ENCODE results near the gene FOXO6.

DNA sequence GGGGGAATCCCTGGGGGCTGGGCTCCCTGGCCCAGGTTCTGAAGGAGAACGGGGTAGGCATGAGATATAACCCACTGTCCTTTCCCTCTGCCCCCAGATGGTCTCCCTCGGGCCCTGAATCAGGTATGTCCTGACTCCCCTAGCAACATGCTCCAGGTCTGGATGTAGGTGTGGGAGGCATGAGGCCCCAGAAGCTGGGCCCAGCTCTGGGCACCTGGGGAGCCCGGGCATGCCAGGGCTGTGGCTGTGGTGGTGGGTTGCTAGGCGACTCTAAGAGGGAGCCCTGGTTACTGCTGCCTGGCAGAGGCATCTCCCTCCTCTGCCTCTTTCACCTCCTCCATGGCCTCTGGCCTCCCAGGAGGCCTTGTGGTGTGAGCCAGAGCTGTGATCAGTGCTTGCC, 16.2 kb downstream of the FOXO6 start:
- TF ChIP-seq PML (IDR thresholded peaks at IDR 0.05; ENCODE audit: low read length) (no peak), ZNF668 (CRISPR knock-in tag; IDR thresholded peaks at IDR 0.05) (no peak), EP300 (IDR thresholded peaks at IDR 0.05; ENCODE audit: low read length) (no peak), KLF1 (tag; IDR thresholded peaks at IDR 0.05) (no peak), CEBPB (tag; IDR thresholded peaks at IDR 0.05) (no peak)
- TF ChIP-seq, protein P1, sequence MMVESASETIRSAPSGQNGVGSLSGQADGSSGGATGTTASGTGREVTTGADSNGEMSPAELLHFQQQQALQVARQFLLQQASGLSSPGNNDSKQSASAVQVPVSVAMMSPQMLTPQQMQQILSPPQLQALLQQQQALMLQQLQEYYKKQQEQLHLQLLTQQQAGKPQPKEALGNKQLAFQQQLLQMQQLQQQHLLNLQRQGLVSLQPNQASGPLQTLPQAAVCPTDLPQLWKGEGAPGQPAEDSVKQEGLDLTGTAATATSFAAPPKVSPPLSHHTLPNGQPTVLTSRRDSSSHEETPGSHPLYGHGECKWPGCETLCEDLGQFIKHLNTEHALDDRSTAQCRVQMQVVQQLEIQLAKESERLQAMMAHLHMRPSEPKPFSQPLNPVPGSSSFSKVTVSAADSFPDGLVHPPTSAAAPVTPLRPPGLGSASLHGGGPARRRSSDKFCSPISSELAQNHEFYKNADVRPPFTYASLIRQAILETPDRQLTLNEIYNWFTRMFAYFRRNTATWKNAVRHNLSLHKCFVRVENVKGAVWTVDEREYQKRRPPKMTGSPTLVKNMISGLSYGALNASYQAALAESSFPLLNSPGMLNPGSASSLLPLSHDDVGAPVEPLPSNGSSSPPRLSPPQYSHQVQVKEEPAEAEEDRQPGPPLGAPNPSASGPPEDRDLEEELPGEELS (CRISPR knock-in tag; IDR thresholded peaks at IDR 0.05; ENCODE audit: borderline replicate concordance): no peak

Data from K562 (cell line).